PC-3 (cell line): ENCODE measurements around the gene CTDSP2. TPM values are rescaled to one million over a fixed set of nuclear protein-coding genes. Genes with fewer than 3 reads are reported as not detected.

Experiments
- ATAC-seq: fragments of 200-7000 bp; cut with Tn5 transposase; 2 replicates; pipeline ENCODE4 v1.9.1; 2020; ENCODE audit warnings: mild to moderate bottlenecking, moderate library complexity
- BruUV-seq: library from RNA; stranded (reverse); fragments of 400-500 nt; replicated peaks from 2 replicates; lab custom pipeline; 2021; lab: Mats Ljungman, UMichigan
- CTCF ChIA-PET: fragments of 300-600 bp; sonication (Branson Sonifier 250); formaldehyde crosslinking; loops from one replicate; lab custom pipeline; 2022; ENCODE audit warnings: antibody characterized with exemption; lab: Charles Lee
- POLR2A ChIA-PET: fragments of 300-600 bp; sonication (Branson Sonifier 250); formaldehyde crosslinking; loops from one replicate; lab custom pipeline; 2022; ENCODE audit warnings: antibody characterized with exemption; ENCODE audit not compliant: unreplicated experiment; lab: Charles Lee
- DNase-seq: peaks from one replicate; pipeline ENCODE4 v3.0.0-alpha.2; 2015
- H2AFZ ChIP-seq: fragments of 300-600 bp; sonication (generic); 2 replicates; pipeline ENCODE4 v1.6.0; 2016; ENCODE audit warnings: antibody characterized with exemption, low read length
- H3F3A ChIP-seq: fragments of 300-600 bp; sonication (generic); one replicate; pipeline ENCODE4 v1.6.0; 2017; ENCODE audit warnings: antibody characterized with exemption, low read length, control low read depth, mild to moderate bottlenecking; ENCODE audit not compliant: unreplicated experiment
- H3K27ac ChIP-seq: fragments of 300-600 bp; sonication (generic); 2 replicates; pipeline ENCODE4 v1.5.1; 2016; ENCODE audit warnings: mild to moderate bottlenecking, low read length
- H3K27me3 ChIP-seq: fragments of 300-600 bp; sonication (generic); 2 replicates; pipeline ENCODE4 v1.6.1; 2016; ENCODE audit warnings: low read length, mixed read lengths
- H3K36me3 ChIP-seq: fragments of 300-600 bp; sonication (generic); 2 replicates; pipeline ENCODE4 v1.6.1; 2016; ENCODE audit warnings: low read depth, mixed run types, low read length, mixed read lengths
- H3K4me1 ChIP-seq: fragments of 300-600 bp; sonication (generic); 2 replicates; pipeline ENCODE4 v1.5.1; 2016; ENCODE audit warnings: low read length; ENCODE audit not compliant: insufficient read depth
- H3K4me2 ChIP-seq: fragments of 300-600 bp; sonication (generic); 2 replicates; pipeline ENCODE4 v1.6.0; 2016; ENCODE audit warnings: low read length
- H3K4me3 ChIP-seq: fragments of 300-600 bp; sonication (generic); 2 replicates; pipeline ENCODE4 v1.5.1; 2016; ENCODE audit warnings: mild to moderate bottlenecking, low read length, mixed read lengths
- H3K79me2 ChIP-seq: fragments of 300-600 bp; sonication (generic); 2 replicates; pipeline ENCODE4 v1.6.1; 2017; ENCODE audit warnings: low read length, mixed read lengths
- H3K9ac ChIP-seq: fragments of 300-600 bp; sonication (generic); 2 replicates; pipeline ENCODE4 v1.6.0; 2016; ENCODE audit warnings: mild to moderate bottlenecking, low read length
- H3K9me2 ChIP-seq: fragments of 300-600 bp; sonication (generic); replicated peaks from 2 replicates; pipeline ENCODE4 v1.6.1; 2016; ENCODE audit warnings: mixed run types, low read length, mixed read lengths
- H3K9me3 ChIP-seq: fragments of 300-600 bp; sonication (generic); 2 replicates; pipeline ENCODE4 v1.6.1; 2016; ENCODE audit warnings: low read length, mixed read lengths
- H4K20me1 ChIP-seq: fragments of 300-600 bp; sonication (generic); 2 replicates; pipeline ENCODE4 v1.6.1; 2016; ENCODE audit warnings: low read length, mixed read lengths
- CTCF ChIP-seq: fragments of 300-600 bp; sonication (generic); conservative IDR thresholded peaks from 2 replicates; pipeline ENCODE4 v1.5.1; 2017; ENCODE audit warnings: antibody characterized with exemption, low read depth, mild to moderate bottlenecking, low read length
- EZH2 ChIP-seq: fragments of 300-600 bp; sonication (generic); IDR thresholded peaks from one replicate; pipeline ENCODE4 v1.6.1; 2017; ENCODE audit warnings: antibody characterized with exemption, mild to moderate bottlenecking, low read length; ENCODE audit not compliant: unreplicated experiment
- EZH2phosphoT487 ChIP-seq: fragments of 300-600 bp; sonication (generic); IDR thresholded peaks from 2 replicates; pipeline ENCODE4 v1.6.1; 2018; ENCODE audit warnings: mild to moderate bottlenecking, antibody characterized with exemption, low read length, borderline replicate concordance
- intact Hi-C: fragments of 100-400 bp; cut with micrococcal nuclease; formaldehyde crosslinking; loops from 2 replicates; pipeline ENCODE4 v1.9.0; 2023
- total RNA-seq: library from RNA; depleted of rRNA; stranded (reverse); fragments of >200 nt; gene quantifications from 2 replicates; pipeline ENCODE4 v1.2.3, GENCODE V29; 2014

CTDSP2 gene
- total RNA-seq, 1 experiment from 2014 or later = 39.4 TPM

- Histone ChIP-seq H3K4me2 (no peak overlapping the region), H3K9me3 (no peaks in the 10 kb centered on the region), H3F3A (peaks cover 3% of the 10 kb centered on the region), H3K4me1 (peaks cover 17% of the 10 kb centered on the region; the same call in 1 of the 2 replicates), H3K27ac (no peak overlapping the region), H3K9me2 (no peaks in the 10 kb centered on the region), H2AFZ (no peak overlapping the region), H3K79me2 (peaks cover 86% of the 10 kb centered on the region), H3K36me3 (no peaks in the 10 kb centered on the region), H3K9ac (no peak overlapping the region), H3K27me3 (no peaks in the 10 kb centered on the region), H4K20me1 (peaks cover 48% of the 10 kb centered on the region; the same call in 1 of the 2 replicates), H3K4me3 (no peak overlapping the region)
- BruUV-seq = no TSS peak
- POLR2A ChIA-PET = no interaction called here
- CTCF ChIA-PET = interaction anchor here (0.9 kb wide), 1 partner anchor 57 kb away, joined by 3 read pairs; no protein-coding TSS in a partner anchor
- intact Hi-C loops = no loop called here
- DNase-seq (peak; percentile 25), ATAC-seq (peak; percentile 31; the same call in 1 of the 2 replicates)
- TF ChIP-seq CTCF = no peak
- TF ChIP-seq EZH2phosphoT487 = no peak
- TF ChIP-seq EZH2 = no peak
Measured at GRCh38 chr12:57836442-57837375, 9.8 kb downstream of the CTDSP2 start.

GRCh38 chr12:57835366-57836288 is 10.9 kb downstream of the CTDSP2 start:
- DNase-seq (no peak), ATAC-seq (no peak)
- ChIA-PET POLR2A (no interaction called here), CTCF (interaction anchor here (0.9 kb wide), 1 partner anchor 58 kb away, joined by 3 read pairs; no protein-coding TSS in a partner anchor)
- no peaks in the 10 kb centered on the region for H3K27me3 ChIP-seq
- peaks cover 42% of the 10 kb centered on the region; the same call in 1 of the 2 replicates for H4K20me1 ChIP-seq
- no peak overlapping the region for H3K27ac ChIP-seq
- peaks cover 3% of the 10 kb centered on the region for H3F3A ChIP-seq
- H3K9me2 ChIP-seq = no peaks in the 10 kb centered on the region
- no peak overlapping the region for H3K4me3 ChIP-seq
- TF ChIP-seq EZH2 (no peak), CTCF (no peak), EZH2phosphoT487 (no peak)
- no TSS peak for BruUV-seq
- peaks cover 81% of the 10 kb centered on the region for H3K79me2 ChIP-seq
- intact Hi-C loops = no loop called here
- H3K9me3 ChIP-seq = no peaks in the 10 kb centered on the region
- no peak overlapping the region for H2AFZ ChIP-seq
- no peak overlapping the region for H3K9ac ChIP-seq
- peaks cover 17% of the 10 kb centered on the region; the same call in 1 of the 2 replicates for H3K4me1 ChIP-seq
- H3K36me3 ChIP-seq = no peaks in the 10 kb centered on the region
- H3K4me2 ChIP-seq = no peak overlapping the region
